MG63 (cell line): ENCODE results near the gene WDR89. TPM values are rescaled to one million over a fixed set of nuclear protein-coding genes. Genes with fewer than 3 reads are reported as not detected.
"Not testable (repeated sequence)": the region's sequence is repeated elsewhere in the genome, so short reads cannot be mapped to it uniquely, and the experiment has no call there.

ENCODE experiments used
- DNase-seq: peaks from one replicate; pipeline ENCODE4 v3.0.0-alpha.2; 2020
- H3K27me3 ChIP-seq: fragments of 250-450 bp; sonication (Bioruptor Pico); 2 replicates; pipeline ENCODE4 v1.5.1; 2020; ENCODE audit warnings: mild to moderate bottlenecking, moderate library complexity
- H3K36me3 ChIP-seq: fragments of 250-450 bp; sonication (Bioruptor Pico); 2 replicates; pipeline ENCODE4 v1.5.1; 2020; ENCODE audit warnings: mild to moderate bottlenecking, moderate library complexity
- H3K4me3 ChIP-seq: fragments of 250-450 bp; sonication (Bioruptor Pico); 2 replicates; pipeline ENCODE4 v1.5.1; 2020; ENCODE audit warnings: mild to moderate bottlenecking, moderate library complexity
- H3K9me3 ChIP-seq: fragments of 250-450 bp; sonication (Bioruptor Pico); 2 replicates; pipeline ENCODE4 v1.5.1; 2020; ENCODE audit warnings: mild to moderate bottlenecking, moderate library complexity
- total RNA-seq: library from RNA; depleted of rRNA; stranded (reverse); fragments of >200 nt; shearing (Covaris generic); gene quantifications from 2 replicates; pipeline ENCODE4 v1.2.3, GENCODE V29; 2014; ENCODE audit warnings: low replicate concordance

The WDR89 gene
- total RNA-seq, 1 experiment from 2014 or later: 22.9 TPM

DNA sequence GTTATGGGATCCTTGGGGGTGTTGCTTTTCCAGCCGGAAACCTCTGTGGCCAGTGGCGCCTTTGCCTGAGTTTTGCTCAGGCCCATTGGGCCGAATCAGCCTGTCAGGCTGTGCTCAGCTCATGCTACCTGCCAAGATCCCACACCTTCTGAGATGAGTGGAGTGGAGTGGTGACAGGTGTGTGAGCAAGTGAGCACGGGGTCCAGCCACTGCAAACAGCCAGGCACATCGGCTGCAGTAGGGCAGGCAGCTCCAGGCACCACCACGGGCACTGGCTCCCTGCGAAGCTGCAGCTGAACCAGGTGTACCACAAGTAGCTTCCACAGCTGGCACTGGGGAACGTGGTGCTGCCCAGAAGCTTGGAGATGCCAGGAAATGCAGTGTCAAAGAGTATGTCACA is 21.1 kb upstream of the WDR89 start:
- Histone ChIP-seq H3K9me3 (no peaks in the 10 kb centered on the region), H3K27me3 (no peaks in the 10 kb centered on the region), H3K4me3 (no peak overlapping the region), H3K36me3 (no peaks in the 10 kb centered on the region)
- DNase-seq: no peak

GRCh38 chr14:63661881-63662280 is 20.2 kb upstream of the WDR89 start:
- not testable (repeated sequence) for H3K36me3 ChIP-seq, DNase-seq, H3K4me3 ChIP-seq, H3K9me3 ChIP-seq, H3K27me3 ChIP-seq

GRCh38 chr14:63659726-63660125 is 18.1 kb upstream of the WDR89 start:
- Histone ChIP-seq H3K9me3 (no peaks in the 10 kb centered on the region), H3K27me3 (no peaks in the 10 kb centered on the region), H3K4me3 (no peak overlapping the region), H3K36me3 (no peaks in the 10 kb centered on the region)
- DNase-seq: no peak

GRCh38 chr14:63656194-63656593 is 14.5 kb upstream of the WDR89 start:
- no peaks in the 10 kb centered on the region for H3K36me3 ChIP-seq
- H3K4me3 ChIP-seq: no peak overlapping the region
- no peak for DNase-seq
- H3K9me3 ChIP-seq: no peaks in the 10 kb centered on the region
- H3K27me3 ChIP-seq: no peaks in the 10 kb centered on the region

DNA sequence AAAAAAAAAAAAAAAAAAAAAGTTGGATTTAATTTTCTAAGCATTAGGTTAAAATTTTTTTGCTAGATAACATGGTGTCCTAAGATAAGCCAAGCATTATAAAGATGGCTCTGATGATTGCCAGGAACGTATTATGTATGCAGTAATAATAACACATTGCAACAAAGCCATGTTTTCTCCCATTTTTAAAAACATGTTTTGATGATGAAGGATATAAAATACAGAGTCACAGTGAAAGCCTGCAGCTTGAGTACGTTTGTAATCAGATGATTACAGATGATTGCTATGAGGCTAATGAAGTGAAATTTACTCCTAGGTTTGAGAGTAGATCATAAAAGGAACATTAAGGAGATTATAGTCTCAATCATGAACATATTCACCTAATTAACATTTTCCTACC is 13.3 kb upstream of the WDR89 start:
- Histone ChIP-seq H3K36me3 (no peaks in the 10 kb centered on the region), H3K9me3 (no peaks in the 10 kb centered on the region), H3K4me3 (no peak overlapping the region), H3K27me3 (no peaks in the 10 kb centered on the region)
- DNase-seq: no peak

- no peak overlapping the region for H3K4me3 ChIP-seq
- DNase-seq: no peak
- no peaks in the 10 kb centered on the region for H3K9me3 ChIP-seq
- no peaks in the 10 kb centered on the region for H3K36me3 ChIP-seq
- H3K27me3 ChIP-seq: no peaks in the 10 kb centered on the region
Observed at GRCh38 chr14:63654346-63654745, 12.7 kb upstream of the WDR89 start.

GRCh38 chr14:63652406-63652805 is 10.7 kb upstream of the WDR89 start:
- Histone ChIP-seq H3K27me3 (no peaks in the 10 kb centered on the region), H3K4me3 (no peak overlapping the region), H3K36me3 (no peaks in the 10 kb centered on the region), H3K9me3 (no peaks in the 10 kb centered on the region)
- DNase-seq: no peak

- H3K4me3 ChIP-seq: no peak overlapping the region
- no peaks in the 10 kb centered on the region for H3K27me3 ChIP-seq
- no peak for DNase-seq
- H3K9me3 ChIP-seq: no peaks in the 10 kb centered on the region
- H3K36me3 ChIP-seq: no peaks in the 10 kb centered on the region
Observed at GRCh38 chr14:63650256-63650952, 8.7 kb upstream of the WDR89 start.

DNA sequence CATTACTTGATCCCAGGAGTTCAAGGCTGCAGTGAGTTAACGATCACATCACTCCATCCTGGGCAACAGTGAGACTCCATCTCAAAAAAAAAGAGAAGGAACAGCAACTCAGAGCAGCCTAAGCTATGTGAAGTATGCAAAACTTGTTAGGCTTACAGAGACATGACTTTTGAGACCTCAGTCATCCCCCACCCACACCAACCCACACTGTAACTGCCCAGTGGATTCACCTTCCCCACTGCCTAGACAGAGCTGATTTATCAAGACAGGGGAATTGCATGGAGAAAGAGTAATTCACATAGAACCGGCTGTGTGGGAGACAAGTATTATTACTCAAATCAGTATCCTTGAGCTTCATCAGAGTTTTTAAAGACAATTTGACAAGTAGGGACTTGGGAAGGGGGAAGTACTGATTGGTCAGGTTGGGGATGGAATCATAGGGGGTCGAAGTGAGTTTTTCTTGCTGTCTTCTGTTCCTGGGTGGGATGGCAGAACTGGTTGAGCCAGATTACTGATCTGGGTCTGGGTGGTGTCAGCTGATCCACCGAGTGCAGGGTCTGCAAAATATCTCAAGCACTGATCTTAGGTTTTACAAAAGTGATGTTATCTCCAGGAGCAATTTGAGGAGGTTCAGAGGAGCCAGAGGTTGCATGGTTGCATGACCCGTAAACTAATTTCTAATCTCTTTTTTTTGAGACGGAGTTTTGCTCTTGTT is 6.2 kb upstream of the WDR89 start:
- H3K27me3 ChIP-seq: no peaks in the 10 kb centered on the region
- no peaks in the 10 kb centered on the region for H3K36me3 ChIP-seq
- DNase-seq: no peak
- H3K9me3 ChIP-seq: no peaks in the 10 kb centered on the region
- H3K4me3 ChIP-seq: no peak overlapping the region

- H3K27me3 ChIP-seq: no peaks in the 10 kb centered on the region
- no peaks in the 10 kb centered on the region for H3K9me3 ChIP-seq
- H3K36me3 ChIP-seq: peaks cover 3% of the 10 kb centered on the region; the same call in 1 of the 2 replicates
- no peak for DNase-seq
- no peak overlapping the region for H3K4me3 ChIP-seq
Observed at GRCh38 chr14:63644741-63645140, 3.1 kb upstream of the WDR89 start.

DNA sequence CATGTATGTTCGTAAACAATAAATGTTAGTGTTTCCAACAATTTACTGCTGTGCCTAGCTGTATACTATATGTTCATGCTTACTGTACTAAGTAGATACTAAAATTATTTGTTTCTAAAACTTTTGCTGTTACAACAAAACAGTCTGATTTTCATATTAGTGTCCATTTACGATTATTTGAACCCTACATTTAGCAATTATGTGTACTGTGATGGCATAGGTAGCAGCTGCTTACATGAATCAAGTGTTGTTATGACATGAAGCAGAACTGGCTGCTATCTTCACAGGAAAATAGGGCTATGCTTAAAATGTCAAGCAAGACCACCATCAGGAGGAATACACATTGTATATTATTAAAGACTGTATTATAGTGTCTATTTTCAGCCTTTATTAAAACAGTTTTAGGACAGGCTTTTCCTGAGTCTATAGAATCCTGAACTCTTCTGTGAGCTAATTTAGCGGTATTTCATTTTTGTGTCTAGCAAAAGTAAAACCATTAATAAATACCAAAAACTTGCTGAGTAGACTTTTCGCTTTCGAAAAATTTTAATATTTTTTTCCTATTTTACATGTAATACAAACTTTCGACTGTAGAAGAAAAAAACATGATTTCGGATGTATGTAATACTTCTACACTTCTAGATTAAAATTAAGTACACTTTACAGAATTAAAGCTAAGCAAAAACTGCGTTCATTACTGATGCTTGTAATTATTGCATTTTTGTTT is 1.1 kb upstream of the WDR89 start:
- no peak for DNase-seq
- peaks cover 6% of the 10 kb centered on the region; the same call in 1 of the 2 replicates for H3K36me3 ChIP-seq
- H3K27me3 ChIP-seq: no peaks in the 10 kb centered on the region

DNA sequence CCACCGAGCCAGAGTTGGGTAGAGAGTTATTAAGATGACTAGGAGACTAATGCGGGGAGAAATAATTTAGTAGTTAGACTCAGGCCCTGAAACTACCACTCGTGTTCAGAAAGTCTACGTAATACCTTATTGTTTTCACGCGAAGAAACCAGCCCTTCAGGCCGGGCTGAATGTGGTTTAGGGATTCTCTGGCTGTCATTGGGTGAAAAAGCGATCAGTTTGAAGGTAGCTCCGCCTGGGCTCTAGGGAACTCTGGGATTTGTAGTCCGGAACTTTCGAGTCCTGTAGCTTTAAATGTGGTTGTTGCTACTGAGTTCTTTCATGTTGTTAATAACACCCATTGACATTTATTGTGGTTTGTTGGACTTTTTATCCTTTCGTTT is 549 bp upstream of the WDR89 start:
- H3K36me3 ChIP-seq: peaks cover 6% of the 10 kb centered on the region; the same call in 1 of the 2 replicates
- peak; percentile 71 for DNase-seq
- H3K4me3 ChIP-seq: peak overlapping the region; percentile 85
- no peaks in the 10 kb centered on the region for H3K27me3 ChIP-seq
- H3K9me3 ChIP-seq: no peaks in the 10 kb centered on the region

More for the DNA sequence above, 1.1 kb upstream of the WDR89 start:
- peak overlapping the region; percentile 85 for H3K4me3 ChIP-seq
- no peaks in the 10 kb centered on the region for H3K9me3 ChIP-seq

GRCh38 chr14:63638493-63638892 is 3.2 kb downstream of the WDR89 start:
- Histone ChIP-seq H3K27me3 (no peaks in the 10 kb centered on the region), H3K36me3 (peaks cover 6% of the 10 kb centered on the region; the same call in 1 of the 2 replicates), H3K4me3 (no peak overlapping the region), H3K9me3 (peaks cover 6% of the 10 kb centered on the region; the same call in 1 of the 2 replicates)
- DNase-seq: no peak

DNA sequence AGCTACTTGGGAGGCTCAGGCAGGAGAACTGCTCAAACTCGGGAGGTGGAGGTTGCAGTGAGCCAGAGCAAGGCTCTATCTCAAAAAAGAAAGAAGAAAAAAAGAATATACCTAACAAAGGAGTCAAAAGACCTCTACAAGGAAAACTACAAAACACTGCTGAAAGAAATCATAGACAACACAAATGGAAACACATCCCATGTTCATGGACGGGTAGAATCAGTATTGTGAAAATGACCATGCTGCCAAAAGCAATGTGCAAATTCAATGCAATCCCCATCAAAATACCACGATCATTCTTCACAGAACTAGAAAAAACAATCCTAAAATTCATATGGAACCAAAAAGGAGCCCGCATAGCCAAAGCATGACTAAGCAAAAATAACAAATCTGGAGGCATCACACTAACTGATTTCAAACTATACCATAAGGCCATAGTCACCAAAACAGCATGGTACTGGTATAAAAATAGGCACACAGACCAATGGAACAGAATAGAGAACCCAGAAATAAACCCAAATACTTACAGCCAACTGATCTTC is 5.5 kb downstream of the WDR89 start:
- not testable (repeated sequence) for H3K36me3 ChIP-seq, DNase-seq, H3K4me3 ChIP-seq, H3K9me3 ChIP-seq, H3K27me3 ChIP-seq

DNA sequence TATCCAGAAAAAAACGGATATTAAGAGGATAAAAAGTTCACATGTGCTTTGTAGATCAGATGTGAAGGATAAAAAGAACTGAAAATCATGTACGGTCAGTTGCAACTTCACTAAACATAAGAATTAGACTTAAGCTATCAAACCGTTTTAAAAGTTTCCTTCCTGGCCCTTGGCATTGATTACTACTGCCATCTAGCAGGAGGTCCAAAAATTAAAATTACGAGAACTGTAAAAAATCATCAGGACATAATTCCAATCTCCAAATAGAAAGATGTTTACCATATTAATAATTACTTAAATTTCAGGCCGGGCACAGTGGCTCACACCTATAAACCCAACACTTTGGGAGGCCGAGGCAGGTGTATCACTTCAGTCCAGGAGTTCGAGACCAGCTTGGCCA is 7.9 kb downstream of the WDR89 start:
- Histone ChIP-seq H3K27me3 (no peaks in the 10 kb centered on the region), H3K36me3 (no peaks in the 10 kb centered on the region), H3K9me3 (peaks cover 6% of the 10 kb centered on the region; the same call in 1 of the 2 replicates), H3K4me3 (no peak overlapping the region)
- DNase-seq: no peak

DNA sequence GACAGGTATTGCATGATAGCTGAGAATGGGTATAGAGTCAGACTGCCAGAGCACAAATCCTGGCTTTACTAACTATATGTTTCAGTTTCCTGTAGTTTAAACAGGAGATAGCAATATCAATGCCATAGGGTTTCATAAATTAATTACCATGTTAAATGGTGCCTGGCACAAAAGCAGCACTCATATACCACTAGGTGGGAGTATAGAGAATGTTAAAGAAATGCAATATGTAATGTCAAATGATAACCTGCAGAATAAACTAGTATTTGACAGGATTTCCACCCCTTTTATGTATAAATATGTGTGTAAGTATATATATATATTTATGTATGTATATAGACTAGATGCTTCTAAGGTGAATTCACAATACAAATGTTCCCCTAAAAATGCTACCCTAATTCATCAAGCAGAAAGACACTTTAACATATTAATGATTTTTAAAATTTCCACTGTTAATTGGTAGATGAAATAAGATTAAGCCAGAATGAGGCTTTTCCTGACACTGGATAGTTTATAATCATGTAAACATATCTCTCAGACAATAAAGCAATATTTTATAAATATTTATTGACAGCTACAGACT is 8.6 kb downstream of the WDR89 start:
- H3K4me3 ChIP-seq: no peak overlapping the region
- H3K9me3 ChIP-seq: peaks cover 6% of the 10 kb centered on the region; the same call in 1 of the 2 replicates
- H3K27me3 ChIP-seq: no peaks in the 10 kb centered on the region
- H3K36me3 ChIP-seq: no peaks in the 10 kb centered on the region
- no peak for DNase-seq

GRCh38 chr14:63624701-63625100 is 17.0 kb downstream of the WDR89 start:
- no peaks in the 10 kb centered on the region for H3K36me3 ChIP-seq
- DNase-seq: no peak

More at GRCh38 chr14:63624701-63625100, 17.0 kb downstream of the WDR89 start:
- no peak overlapping the region for H3K4me3 ChIP-seq
- H3K27me3 ChIP-seq: no peaks in the 10 kb centered on the region
- H3K9me3 ChIP-seq: no peaks in the 10 kb centered on the region
